ENCODE measurements around the gene PGAP2.

DNA sequence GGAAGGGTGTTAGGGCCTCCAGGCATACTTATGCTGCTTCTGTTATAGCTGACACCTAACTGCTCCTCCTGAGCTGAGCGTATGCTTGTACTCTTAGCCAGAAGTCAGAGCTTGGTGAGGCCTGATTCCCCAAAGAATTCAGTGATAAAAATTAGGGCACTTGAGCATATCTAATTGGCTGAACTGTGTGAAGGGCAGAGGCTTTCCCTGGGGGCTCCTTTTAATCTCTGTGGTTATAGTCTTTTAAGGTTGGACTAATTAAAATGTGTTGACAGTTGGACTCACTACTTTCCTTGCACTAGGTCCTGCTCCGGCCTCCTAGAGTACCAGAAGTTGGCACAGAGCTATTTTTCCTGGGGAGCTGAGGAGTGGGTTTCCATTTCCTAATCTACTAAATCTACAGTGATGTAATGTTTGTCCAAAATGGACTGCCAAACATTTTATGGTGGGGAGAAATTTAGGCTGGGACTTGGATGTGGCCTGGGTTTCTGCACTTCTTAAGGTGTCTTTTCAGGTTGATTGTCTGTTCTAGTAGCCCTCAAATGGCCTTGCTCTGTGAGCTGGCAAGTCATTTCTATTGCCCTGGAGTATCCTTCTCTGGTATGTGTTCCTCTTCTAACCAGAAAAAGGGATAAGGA lies 65.5 kb downstream of the PGAP2 start:
- TF ChIP-seq, protein P1, sequence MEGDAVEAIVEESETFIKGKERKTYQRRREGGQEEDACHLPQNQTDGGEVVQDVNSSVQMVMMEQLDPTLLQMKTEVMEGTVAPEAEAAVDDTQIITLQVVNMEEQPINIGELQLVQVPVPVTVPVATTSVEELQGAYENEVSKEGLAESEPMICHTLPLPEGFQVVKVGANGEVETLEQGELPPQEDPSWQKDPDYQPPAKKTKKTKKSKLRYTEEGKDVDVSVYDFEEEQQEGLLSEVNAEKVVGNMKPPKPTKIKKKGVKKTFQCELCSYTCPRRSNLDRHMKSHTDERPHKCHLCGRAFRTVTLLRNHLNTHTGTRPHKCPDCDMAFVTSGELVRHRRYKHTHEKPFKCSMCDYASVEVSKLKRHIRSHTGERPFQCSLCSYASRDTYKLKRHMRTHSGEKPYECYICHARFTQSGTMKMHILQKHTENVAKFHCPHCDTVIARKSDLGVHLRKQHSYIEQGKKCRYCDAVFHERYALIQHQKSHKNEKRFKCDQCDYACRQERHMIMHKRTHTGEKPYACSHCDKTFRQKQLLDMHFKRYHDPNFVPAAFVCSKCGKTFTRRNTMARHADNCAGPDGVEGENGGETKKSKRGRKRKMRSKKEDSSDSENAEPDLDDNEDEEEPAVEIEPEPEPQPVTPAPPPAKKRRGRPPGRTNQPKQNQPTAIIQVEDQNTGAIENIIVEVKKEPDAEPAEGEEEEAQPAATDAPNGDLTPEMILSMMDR (conservative IDR thresholded peaks at IDR 0.05; ENCODE audit: low read length): no peak
- no peak for TF ChIP-seq EZH2phosphoT487 (IDR thresholded peaks at IDR 0.05; ENCODE audit: borderline replicate concordance)
